AG04449 (cell line): ENCODE data around the gene KRT80.
"Not testable (repeated sequence)": the region's sequence is repeated elsewhere in the genome, so short reads cannot be mapped to it uniquely, and the experiment has no call there.

Experiments used
- CTCF ChIA-PET: fragments of 350-600 bp; formaldehyde crosslinking; extraction: SDS; loops from one replicate; lab custom pipeline; 2021; ENCODE audit warnings: antibody characterized with exemption; lab: Yijun Ruan, JAX
- POLR2A ChIA-PET: fragments of 400-600, 350-600 bp; formaldehyde crosslinking; extraction: SDS; loops from one replicate; lab custom pipeline; 2020; ENCODE audit warnings: antibody characterized with exemption, inconsistent platforms; lab: Yijun Ruan, JAX
- DNase-seq: peaks from one replicate; pipeline ENCODE4 v3.0.0-alpha.2; 2010; ENCODE audit warnings: low read depth, low spot score
- H3K4me3 ChIP-seq: 2 replicates; pipeline ENCODE4 v1.5.1; 2011; ENCODE audit warnings: low read depth, mild to moderate bottlenecking, control low read depth, low read length
- TF ChIP-seq, protein P1 (sequence below): IDR thresholded peaks from one replicate; pipeline ENCODE4 v1.5.1; 2011; ENCODE audit warnings: mild to moderate bottlenecking, moderate library complexity, low read length, control low read depth, inconsistent platforms; ENCODE audit not compliant: insufficient read depth; ENCODE audit errors: missing control alignments

Gene KRT80

GRCh38 chr12:52191841-52192791 lies at the start of gene KRT80:
KRT80 (minus strand) TSS chr12:52192014; CDS start chr12:52191902, 112 bp downstream.
- DNase-seq: peak; percentile 98
- no peak within 1 kb of the TSS for H3K4me3 ChIP-seq
- ChIA-PET POLR2A (interaction anchor here (0.6 to 1.6 kb wide), 7 partner anchors 8 to 51 kb away, joined by 3 to 9 read pairs (median 4); no protein-coding TSS in a partner anchor), CTCF (interaction anchor here (0.7 to 7.6 kb wide), 12 partner anchors 9 to 693 kb away, joined by 3 to 71 read pairs (median 6); no protein-coding TSS in a partner anchor)
- TF ChIP-seq, protein P1, sequence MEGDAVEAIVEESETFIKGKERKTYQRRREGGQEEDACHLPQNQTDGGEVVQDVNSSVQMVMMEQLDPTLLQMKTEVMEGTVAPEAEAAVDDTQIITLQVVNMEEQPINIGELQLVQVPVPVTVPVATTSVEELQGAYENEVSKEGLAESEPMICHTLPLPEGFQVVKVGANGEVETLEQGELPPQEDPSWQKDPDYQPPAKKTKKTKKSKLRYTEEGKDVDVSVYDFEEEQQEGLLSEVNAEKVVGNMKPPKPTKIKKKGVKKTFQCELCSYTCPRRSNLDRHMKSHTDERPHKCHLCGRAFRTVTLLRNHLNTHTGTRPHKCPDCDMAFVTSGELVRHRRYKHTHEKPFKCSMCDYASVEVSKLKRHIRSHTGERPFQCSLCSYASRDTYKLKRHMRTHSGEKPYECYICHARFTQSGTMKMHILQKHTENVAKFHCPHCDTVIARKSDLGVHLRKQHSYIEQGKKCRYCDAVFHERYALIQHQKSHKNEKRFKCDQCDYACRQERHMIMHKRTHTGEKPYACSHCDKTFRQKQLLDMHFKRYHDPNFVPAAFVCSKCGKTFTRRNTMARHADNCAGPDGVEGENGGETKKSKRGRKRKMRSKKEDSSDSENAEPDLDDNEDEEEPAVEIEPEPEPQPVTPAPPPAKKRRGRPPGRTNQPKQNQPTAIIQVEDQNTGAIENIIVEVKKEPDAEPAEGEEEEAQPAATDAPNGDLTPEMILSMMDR: no peak

DNA sequence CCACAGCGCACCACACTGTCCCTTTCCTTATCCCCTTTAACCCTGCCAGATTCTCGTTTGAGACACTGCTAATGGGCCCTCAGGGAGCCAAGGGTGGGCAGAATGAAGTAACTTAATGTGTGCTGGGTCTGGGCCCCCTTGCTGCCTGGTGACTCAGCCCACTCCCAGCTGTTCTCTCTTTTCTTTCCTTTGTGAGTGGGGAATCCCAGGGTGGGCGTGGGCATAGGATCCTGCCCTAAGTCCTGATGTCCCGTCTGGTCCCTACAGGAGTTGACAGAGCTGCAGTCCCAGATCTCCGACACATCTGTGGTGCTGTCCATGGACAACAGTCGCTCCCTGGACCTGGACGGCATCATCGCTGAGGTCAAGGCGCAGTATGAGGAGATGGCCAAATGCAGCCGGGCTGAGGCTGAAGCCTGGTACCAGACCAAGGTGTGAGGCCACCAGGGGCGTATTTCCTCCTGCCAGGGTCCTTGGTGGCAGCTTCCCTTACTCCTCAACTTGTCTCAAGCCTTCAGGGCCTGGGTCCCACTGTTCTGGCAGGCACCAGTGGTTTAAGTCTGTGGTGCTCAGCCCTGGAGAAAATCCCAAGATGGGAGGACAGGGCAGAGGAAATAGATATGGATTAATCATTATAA lies 49.5 kb upstream of the KRT80 start:
- TF ChIP-seq, protein P1: no peak
- H3K4me3 ChIP-seq: no peak overlapping the region
- POLR2A ChIA-PET: no interaction called here
- CTCF ChIA-PET: interaction anchor here (1.4 to 13.9 kb wide), 3 partner anchors 29 to 86 kb away, joined by 3 to 128 read pairs (median 5); no protein-coding TSS in a partner anchor
- no peak for DNase-seq

- H3K4me3 ChIP-seq, DNase-seq, POLR2A ChIA-PET: not testable (repeated sequence)
- CTCF ChIA-PET: interaction anchor here (1.0 kb wide), 1 partner anchor 39 kb away, joined by 3 read pairs; no protein-coding TSS in a partner anchor
Measured at GRCh38 chr12:52240247-52240646, 48.4 kb upstream of the KRT80 start.

- ChIA-PET CTCF (interaction anchor here (1.0 kb wide), 1 partner anchor 39 kb away, joined by 3 read pairs; no protein-coding TSS in a partner anchor), POLR2A (no interaction called here)
- DNase-seq: no peak
- no peak overlapping the region for H3K4me3 ChIP-seq
- TF ChIP-seq, protein P1: no peak
Measured at GRCh38 chr12:52239767-52240166, 48.0 kb upstream of the KRT80 start.

- no peak for DNase-seq
- TF ChIP-seq, protein P1: no peak
- no peak overlapping the region for H3K4me3 ChIP-seq
- ChIA-PET POLR2A (no interaction called here), CTCF (interaction anchor here (1.0 to 2.7 kb wide), 5 partner anchors 40 to 741 kb away, joined by 3 to 21 read pairs (median 6); no protein-coding TSS in a partner anchor)
Measured at GRCh38 chr12:52238916-52239646, 47.3 kb upstream of the KRT80 start.

GRCh38 chr12:52238207-52238840 lies 46.5 kb upstream of the KRT80 start:
- no peak for DNase-seq
- TF ChIP-seq, protein P1: no peak
- CTCF ChIA-PET: interaction anchor here (0.7 to 2.7 kb wide), 9 partner anchors 12 to 742 kb away, joined by 3 to 21 read pairs (median 3); no protein-coding TSS in a partner anchor
- no peak overlapping the region for H3K4me3 ChIP-seq
- POLR2A ChIA-PET: no interaction called here
